GM06990 (cell line): ENCODE data around the gene LSMEM2.
"Not testable (repeated sequence)": the region's sequence is repeated elsewhere in the genome, so short reads cannot be mapped to it uniquely, and the experiment has no call there.

ENCODE experiments used
- DNase-seq: peaks from one replicate; pipeline ENCODE4 v3.0.0-alpha.2; 2011; ENCODE audit not compliant: insufficient read length; ENCODE audit errors: extremely low read depth
- H3K27me3 ChIP-seq: replicated peaks from 2 replicates; pipeline ENCODE4 v1.6.0; 2011; ENCODE audit warnings: low read length; ENCODE audit not compliant: control insufficient read depth, insufficient read depth
- H3K36me3 ChIP-seq: 2 replicates; pipeline ENCODE4 v1.5.1; 2011; ENCODE audit warnings: low read length; ENCODE audit not compliant: control insufficient read depth, insufficient read depth
- H3K4me3 ChIP-seq: replicated peaks from 2 replicates; pipeline ENCODE4 v1.5.1; 2011; ENCODE audit warnings: low read depth, mild to moderate bottlenecking, control low read depth, low read length
- TF ChIP-seq, protein P1 (sequence below): IDR thresholded peaks from 2 replicates; pipeline ENCODE4 v1.5.1; 2011; ENCODE audit warnings: low read length, control low read depth, mild to moderate bottlenecking, inconsistent platforms; ENCODE audit not compliant: insufficient read depth, poor library complexity, severe bottlenecking

LSMEM2 gene

DNA sequence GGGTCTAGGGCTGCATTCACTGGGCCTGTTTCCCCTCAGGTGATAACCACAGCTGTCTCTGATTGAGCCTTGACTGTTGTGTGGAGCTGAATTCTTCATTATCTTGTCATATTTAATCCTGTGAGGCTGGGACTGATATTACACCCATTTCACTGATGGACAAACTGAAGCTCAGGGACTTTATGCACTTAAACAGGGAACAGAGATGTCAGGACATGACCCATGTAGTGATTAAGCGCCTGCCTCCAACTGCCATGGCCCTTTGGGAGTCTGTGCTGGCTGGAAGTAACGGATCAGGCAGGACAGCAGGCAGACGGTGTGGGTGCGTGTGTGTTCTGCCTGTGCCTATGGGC is 35.4 kb upstream of the LSMEM2 start:
- H3K36me3 ChIP-seq = peaks cover 19% of the 10 kb centered on the region
- TF ChIP-seq, protein P1, sequence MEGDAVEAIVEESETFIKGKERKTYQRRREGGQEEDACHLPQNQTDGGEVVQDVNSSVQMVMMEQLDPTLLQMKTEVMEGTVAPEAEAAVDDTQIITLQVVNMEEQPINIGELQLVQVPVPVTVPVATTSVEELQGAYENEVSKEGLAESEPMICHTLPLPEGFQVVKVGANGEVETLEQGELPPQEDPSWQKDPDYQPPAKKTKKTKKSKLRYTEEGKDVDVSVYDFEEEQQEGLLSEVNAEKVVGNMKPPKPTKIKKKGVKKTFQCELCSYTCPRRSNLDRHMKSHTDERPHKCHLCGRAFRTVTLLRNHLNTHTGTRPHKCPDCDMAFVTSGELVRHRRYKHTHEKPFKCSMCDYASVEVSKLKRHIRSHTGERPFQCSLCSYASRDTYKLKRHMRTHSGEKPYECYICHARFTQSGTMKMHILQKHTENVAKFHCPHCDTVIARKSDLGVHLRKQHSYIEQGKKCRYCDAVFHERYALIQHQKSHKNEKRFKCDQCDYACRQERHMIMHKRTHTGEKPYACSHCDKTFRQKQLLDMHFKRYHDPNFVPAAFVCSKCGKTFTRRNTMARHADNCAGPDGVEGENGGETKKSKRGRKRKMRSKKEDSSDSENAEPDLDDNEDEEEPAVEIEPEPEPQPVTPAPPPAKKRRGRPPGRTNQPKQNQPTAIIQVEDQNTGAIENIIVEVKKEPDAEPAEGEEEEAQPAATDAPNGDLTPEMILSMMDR = no peak
- no peak overlapping the region for H3K4me3 ChIP-seq
- H3K27me3 ChIP-seq = no peaks in the 10 kb centered on the region
- DNase-seq = no peak

DNA sequence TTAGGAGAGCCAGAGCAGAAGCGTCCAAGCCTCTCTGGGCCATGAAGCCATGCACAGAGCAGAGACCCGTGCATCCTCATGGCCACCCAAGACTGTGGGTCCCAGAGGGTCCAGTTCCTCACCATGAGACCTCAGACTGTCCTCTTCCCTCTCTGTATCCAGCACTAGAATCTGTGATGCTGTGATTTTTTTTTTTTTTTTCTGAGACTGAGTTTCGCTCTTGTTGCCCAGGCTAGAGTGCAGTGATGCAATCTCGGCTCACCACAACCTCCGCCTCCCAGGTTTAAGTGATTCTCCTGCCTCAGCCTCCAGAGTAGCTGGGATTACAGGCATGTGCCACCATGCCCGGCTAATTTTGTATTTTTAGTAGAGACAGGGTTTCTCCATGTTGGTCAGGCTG is 34.1 kb upstream of the LSMEM2 start:
- DNase-seq, H3K4me3 ChIP-seq, H3K27me3 ChIP-seq: not testable (repeated sequence)
- peaks cover 22% of the 10 kb centered on the region for H3K36me3 ChIP-seq

DNA sequence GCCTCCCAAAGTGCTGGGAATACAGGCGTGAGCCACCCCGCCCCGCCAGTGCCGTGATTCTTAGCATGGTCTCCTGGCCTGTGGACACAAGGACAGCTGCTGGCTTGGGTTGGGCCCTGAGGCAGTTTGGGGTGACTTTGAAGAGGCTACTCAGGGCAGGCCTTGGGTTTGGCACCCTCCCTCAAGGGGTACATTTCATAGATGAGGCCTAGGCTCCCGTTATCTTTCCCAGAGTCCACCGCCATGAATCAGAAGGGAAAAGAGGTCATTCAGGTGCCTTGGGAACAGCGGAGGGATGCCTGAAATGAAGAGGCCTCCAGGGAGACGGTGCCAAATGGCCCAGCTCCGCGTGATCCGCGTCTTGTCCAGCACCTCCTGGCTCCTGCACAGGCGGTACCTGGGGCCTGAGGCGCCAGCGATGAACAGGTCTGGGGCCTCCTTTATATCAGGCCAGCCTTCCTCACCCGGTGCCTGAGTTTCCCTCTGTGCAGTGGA is 33.6 kb upstream of the LSMEM2 start:
- TF ChIP-seq, protein P1 = no peak
- peaks cover 24% of the 10 kb centered on the region for H3K36me3 ChIP-seq
- DNase-seq = no peak
- H3K4me3 ChIP-seq = peak overlapping the region; percentile 60
- no peaks in the 10 kb centered on the region for H3K27me3 ChIP-seq

DNA sequence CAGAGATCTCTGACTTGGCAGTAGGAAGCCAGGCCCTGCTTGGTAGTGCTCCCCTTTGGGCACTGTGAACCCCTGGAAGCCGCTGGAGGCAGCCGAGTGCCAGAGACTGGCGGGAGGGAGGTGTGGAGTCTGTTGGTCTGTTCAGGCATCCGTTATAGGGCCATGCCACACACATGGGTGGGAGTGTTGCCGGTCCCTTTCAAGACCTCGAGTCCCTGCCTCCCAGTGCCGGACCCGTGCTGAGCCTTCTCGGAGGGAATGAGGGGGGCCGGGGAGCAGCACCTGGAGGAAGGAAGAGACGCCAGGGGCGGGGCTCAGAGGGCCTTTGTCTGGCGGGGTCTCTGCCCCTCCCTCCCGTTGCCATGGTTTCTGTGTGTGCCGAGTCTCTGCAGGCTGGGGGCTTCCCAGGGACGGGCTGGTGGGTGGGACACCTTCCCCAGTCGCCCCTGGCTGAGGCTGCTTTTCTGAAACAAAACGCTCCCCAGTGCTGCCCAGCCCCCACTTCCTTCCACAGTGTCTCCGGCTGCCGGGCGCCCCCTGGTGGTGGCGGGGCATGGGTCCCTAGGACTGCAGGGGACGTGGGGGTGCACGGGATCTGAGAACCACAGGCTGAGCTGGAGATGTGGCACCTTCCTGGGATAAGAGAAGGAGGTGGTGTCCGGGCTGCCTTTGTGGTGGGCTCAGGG is 32.9 kb upstream of the LSMEM2 start:
- DNase-seq = peak; percentile 86
- Histone ChIP-seq H3K27me3 (no peaks in the 10 kb centered on the region), H3K4me3 (peak overlapping the region; percentile 60), H3K36me3 (peaks cover 26% of the 10 kb centered on the region)
- TF ChIP-seq, protein P1 = peak; percentile 98

DNA sequence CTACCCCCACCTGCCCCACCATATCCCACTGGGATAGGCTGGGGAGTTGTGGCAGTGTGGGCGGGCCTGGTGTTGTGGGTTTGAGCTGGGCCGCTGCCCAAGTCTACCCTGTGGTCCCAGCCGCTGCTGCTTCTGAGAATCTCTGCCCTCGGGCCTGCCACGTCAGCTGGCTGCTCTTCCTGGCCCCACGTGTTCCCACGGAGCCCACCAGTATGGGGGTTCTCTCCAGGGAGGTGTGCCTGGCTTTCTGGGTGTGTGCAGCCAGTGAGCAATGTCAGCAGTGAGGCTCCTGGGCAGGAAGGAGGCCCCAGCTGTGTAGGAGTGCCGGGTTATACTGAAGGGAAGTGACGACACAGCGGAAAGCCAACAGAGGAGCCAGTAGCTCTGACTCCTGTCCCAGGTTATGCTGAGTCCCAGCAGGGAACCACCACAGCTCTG is 32.4 kb upstream of the LSMEM2 start:
- TF ChIP-seq, protein P1 = no peak
- DNase-seq = no peak
- peak overlapping the region; percentile 60 for H3K4me3 ChIP-seq
- peaks cover 29% of the 10 kb centered on the region for H3K36me3 ChIP-seq
- H3K27me3 ChIP-seq = no peaks in the 10 kb centered on the region

DNA sequence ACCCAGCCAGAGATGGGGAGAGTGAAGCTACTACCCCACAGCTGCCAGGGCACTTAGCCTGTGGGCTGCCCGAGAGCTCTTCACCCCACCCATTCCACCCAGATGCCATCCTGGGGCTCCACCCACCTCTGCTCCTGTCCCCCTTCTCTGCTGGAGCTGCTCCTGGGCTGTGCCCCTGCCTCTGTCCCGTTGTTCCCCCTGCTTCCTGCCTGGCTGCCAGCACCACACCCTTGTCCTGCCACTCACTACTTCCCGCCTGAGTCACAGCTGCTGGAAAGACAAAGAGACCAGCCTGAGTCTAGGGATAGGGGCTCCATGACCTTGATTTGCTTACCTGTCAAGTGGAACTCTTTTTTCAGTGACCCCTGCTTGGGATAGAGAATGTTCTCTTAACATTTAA is 30.5 kb upstream of the LSMEM2 start:
- H3K27me3 ChIP-seq = no peaks in the 10 kb centered on the region
- TF ChIP-seq, protein P1 = no peak
- no peak overlapping the region for H3K4me3 ChIP-seq
- H3K36me3 ChIP-seq = peaks cover 36% of the 10 kb centered on the region
- no peak for DNase-seq
